Daoy (cell line): ENCODE data around the gene LACTB. TPM values are rescaled to one million over a fixed set of nuclear protein-coding genes. Genes with fewer than 3 reads are reported as not detected.
A peak's percentile ranks its signal among the peaks of the same experiment; 100 is the strongest.

Experiments
- DNase-seq: peaks from one replicate; pipeline ENCODE4 v3.0.0-alpha.2; 2015; ENCODE audit warnings: low read depth
- total RNA-seq: library from RNA; depleted of rRNA; stranded (reverse); fragments of >200 nt; shearing (Covaris generic); gene quantifications from 2 replicates; pipeline ENCODE4 v1.2.3, GENCODE V29; 2014

LACTB gene
- total RNA-seq, 1 experiment from 2014 or later = 61.8 TPM

- no peak for DNase-seq
Measured at GRCh38 chr15:63126726-63127125, 5.1 kb downstream of the LACTB start.

DNA sequence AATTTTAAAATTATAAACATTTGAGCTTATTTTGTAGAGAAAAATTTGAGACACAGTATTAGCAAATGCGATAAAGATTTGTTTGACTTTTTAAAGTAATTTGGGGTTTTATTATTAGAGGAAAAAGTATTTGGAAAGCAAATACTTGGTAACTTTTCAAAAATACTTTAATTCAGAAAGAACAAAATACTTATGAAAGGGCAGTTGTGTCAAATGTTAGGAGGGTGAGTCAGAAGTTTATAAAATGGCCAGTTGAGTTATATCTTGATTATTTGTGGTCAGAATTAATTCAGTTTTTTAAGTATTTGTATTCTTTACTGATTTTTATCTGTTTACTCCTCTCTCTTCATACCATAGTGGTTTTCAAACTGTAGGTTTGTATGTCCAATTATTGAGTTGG, 12.1 kb downstream of the LACTB start:
- no peak for DNase-seq

GRCh38 chr15:63134245-63134985, 12.8 kb downstream of the LACTB start:
- no peak for DNase-seq

DNA sequence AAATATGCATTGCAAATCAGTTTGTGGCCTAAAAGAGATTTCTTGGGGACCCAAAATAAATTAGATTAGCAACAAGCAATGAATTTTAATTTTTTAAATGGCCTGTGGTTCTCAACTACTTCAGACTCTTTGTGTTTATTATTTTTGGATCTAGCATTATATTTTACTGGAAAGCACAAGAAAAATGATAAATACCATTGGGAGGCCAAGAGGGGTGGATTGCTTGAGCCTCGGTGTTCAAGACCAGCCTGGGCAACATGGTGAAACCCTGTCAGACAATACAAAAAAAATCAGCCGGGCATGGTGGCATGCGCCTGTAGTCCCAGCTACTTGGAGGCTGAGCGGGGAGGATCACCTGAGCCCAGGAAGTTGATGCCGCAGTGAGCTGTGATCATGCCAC, 13.6 kb downstream of the LACTB start:
- DNase-seq = no peak

- DNase-seq = peak; percentile 53
Measured at GRCh38 chr15:63135804-63136203, 14.1 kb downstream of the LACTB start.

DNA sequence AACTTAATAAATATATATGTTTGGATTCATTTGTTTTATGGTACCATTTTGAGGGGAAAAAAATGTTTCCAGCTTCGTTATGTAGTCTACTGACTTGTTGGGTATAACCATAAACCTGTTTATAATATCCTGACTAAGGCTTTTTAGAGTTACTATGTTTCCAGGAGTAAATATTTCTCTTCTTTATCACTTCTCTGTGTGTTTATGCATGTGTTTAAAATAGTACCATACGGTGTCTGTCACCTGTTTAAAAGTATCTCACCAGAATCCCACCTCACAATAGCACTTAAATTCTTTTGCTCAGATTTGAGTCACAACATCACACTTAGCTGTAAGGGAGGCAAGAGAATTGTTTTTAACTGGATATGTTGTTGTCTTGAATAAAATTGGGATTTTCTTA, 15.1 kb downstream of the LACTB start:
- DNase-seq = no peak

- DNase-seq = no peak
Measured at GRCh38 chr15:63140936-63141335, 19.3 kb downstream of the LACTB start.

GRCh38 chr15:63145426-63145825, 23.8 kb downstream of the LACTB start:
- DNase-seq = no peak

DNA sequence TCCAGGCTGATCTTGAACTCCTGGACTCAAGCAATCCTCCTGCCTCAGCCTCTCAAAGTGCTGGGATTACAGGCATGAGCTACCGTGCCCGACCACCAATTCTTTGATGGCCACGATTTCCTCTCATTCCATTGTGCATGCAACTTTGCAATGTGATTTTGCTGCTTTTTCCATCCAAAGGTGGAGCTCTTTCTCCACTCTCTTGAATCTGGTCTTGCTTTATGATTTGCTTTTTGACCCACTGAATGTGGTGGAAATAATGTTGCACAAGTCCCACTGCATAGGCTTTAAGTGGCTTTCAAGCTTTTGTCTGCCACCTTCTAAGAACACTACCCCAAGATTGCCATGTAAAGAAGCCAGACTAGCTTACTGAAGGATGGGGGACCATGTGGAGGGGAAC, 25.0 kb downstream of the LACTB start:
- DNase-seq = no peak

- no peak for DNase-seq
Measured at GRCh38 chr15:63151665-63152064, 30.0 kb downstream of the LACTB start.

GRCh38 chr15:63155486-63155885, 33.8 kb downstream of the LACTB start:
- no peak for DNase-seq

GRCh38 chr15:63156086-63156710, 34.5 kb downstream of the LACTB start:
- DNase-seq = no peak

GRCh38 chr15:63156755-63157117, 35.1 kb downstream of the LACTB start:
- peak; percentile 37 for DNase-seq

GRCh38 chr15:63157118-63157843, 35.6 kb downstream of the LACTB start, which contains the start of gene RPS27L:
Gene RPS27L, minus strand, starts transcription at chr15:63157477. Its CDS starts 72 bp downstream, at chr15:63157405.
- DNase-seq = peak; percentile 94

DNA sequence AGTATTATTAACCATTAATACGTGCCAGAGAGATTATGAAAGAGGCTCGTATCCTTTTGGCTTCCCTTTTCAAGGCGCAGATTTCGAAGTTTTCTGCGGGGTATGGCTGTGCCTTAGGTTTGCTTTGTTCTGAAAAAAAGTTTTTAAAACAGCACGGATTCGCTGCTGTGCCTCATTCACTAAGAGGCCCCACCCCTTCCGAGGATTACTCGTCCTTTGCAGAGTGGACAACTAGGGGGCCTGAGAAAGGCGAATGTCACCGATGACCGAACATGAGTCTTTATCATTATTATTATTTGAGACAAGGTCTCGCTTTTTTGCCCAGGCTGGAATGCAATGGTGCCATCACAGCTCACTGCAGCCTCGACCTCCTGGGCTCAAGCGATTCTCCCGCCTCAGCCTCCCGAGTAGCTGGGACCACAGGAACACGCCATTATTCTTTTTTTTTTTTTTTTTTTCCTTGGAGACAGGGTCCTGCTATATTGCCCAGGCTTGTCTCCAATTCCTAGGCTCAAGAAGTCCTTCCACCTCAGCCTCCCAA, 36.3 kb downstream of the LACTB start:
- DNase-seq = peak; percentile 66

DNA sequence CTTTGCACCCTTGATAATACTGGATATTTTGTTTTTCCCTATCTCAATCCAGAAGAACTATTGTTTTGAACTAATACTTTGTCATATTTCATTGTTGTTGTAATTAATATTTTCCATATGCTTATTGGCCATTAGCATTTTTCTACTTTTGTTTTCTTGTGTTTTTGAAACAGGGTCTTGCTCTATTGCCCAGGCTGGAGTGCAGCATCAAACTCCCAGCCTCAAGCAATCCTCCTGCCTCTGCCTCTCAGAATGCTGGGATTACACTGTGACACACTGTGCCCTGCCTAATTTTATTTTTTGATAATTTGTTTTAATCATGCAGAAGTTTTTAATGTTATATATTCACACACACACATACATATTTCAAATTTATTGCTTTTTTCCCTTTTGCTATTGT, 39.0 kb downstream of the LACTB start:
- no peak for DNase-seq

DNA sequence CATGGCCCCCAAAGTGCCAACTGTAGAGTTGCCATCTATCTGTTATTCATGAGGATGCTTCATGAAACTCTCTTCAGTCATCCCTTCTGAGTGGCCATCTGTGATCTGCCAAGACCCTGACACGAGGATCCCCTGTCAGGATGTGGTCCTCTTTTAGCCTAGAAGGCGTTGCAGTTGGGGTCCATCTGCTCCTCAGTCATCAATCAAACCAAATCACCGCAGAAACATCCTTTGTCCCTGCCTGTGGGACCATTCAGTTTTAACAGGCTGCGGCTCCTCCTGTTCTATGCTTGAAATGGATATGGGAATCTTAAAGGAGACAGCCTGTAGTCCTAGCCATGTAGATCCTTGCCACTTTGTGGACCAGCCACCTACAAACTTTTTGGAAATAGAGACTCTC, 41.6 kb downstream of the LACTB start:
- no peak for DNase-seq

DNA sequence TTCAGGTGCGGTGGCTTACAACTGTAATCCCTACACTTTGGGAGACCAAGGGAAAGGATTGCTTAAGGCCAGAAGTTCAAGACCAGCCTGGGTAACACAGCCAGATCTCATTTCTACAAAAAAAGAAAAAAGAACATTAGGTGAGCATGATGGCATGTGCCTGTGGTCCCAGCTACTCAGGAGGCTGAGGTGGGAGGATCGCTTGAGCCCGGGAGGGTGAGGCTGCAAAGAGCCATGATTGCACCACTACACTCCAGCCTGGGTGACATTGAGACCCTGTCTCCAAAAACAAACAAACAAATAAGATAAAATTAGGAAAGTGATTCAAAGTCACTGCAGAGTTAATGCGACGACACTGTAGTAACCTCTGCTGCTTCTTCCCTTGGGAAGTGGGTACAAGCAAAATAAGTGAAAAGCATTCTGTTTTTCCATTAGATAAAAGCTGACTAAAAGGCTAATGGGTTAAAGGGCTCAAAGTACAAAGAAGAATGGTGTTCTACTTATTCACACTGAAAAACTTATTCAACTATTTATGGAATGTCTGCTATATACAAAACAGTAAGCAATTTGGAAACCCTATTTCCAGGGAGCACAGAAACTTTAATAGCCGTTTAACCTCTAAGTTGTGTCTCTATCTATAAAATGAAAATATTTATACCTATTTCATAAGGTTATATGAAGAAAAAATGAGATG, 43.7 kb downstream of the LACTB start:
- no peak for DNase-seq

DNA sequence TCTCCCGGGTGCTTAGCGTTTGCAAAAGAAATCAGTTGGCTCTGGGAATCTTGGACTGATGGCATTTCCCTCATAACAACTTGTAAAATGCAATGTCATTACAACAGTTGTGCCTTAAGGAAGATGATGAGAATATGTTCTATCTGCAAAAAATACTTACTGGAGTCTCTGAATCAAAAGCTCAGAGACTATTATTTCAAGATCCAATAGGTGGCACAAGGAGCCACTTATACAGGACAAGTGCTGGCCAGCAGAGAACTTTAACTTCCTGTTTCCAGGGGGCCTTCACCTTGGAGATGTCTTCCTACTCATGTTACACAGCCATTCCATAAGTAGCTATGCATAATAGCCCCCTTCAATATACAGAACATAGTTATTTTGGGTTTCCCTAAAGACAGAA, 44.6 kb downstream of the LACTB start:
- no peak for DNase-seq

DNA sequence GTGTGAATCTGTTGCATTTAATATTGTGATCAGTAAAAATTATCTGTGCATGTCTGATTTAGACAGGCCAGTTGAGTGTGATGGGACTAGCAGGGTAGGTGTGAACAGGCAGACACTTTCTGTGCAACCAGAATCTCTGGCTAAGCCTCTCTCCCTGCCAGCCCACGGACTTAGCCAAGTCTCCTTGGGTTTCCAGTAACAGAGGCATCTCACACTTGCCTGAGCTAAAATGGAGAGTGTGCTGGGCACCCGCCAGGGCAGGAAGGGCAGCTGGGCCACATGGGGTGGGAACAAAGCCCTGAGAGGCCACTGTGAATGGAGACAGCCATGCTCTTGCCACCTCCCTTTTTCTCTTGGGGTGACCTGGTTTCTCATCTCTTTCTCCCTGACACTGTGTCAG, 48.1 kb downstream of the LACTB start:
- DNase-seq = no peak

- DNase-seq = no peak
Measured at GRCh38 chr15:63172376-63172775, 50.7 kb downstream of the LACTB start.

GRCh38 chr15:63172851-63173451, 51.3 kb downstream of the LACTB start:
- DNase-seq = no peak
